Liver (tissue), 9 donors: ENCODE results near the gene ATP11C. TPM values are rescaled to one million over a fixed set of nuclear protein-coding genes. Genes with fewer than 3 reads are reported as not detected.

Experiments
- DNase-seq: peaks from one replicate; pipeline ENCODE4 v3.0.0-alpha.2; 2017; ENCODE audit warnings: low spot score
- H3K27ac ChIP-seq, 2 donors: one replicate each; pipeline ENCODE4 v1.7.0; 2013; ENCODE audit warnings: inconsistent platforms in 2 of 2, low read length in 2 of 2, control low read depth in 1 of 2, low read depth in 1 of 2, mild to moderate bottlenecking in 1 of 2
- H3K27me3 ChIP-seq, 4 donors: one replicate each; pipeline versions ENCODE4 v1.6.1 to v1.7.0; 2013; ENCODE audit warnings: low read length in 3 of 4, inconsistent platforms in 1 of 4, mild to moderate bottlenecking in 1 of 4, moderate library complexity in 1 of 4; ENCODE audit not compliant: control insufficient read depth in 4 of 4, insufficient read depth in 4 of 4
- H3K36me3 ChIP-seq, 4 donors: one replicate each; pipeline versions ENCODE4 v1.6.1 to v1.7.0; 2013; ENCODE audit warnings: low read length in 3 of 4, mild to moderate bottlenecking in 3 of 4, low read depth in 1 of 4, moderate library complexity in 1 of 4; ENCODE audit not compliant: control insufficient read depth in 4 of 4, insufficient read depth in 3 of 4
- H3K4me1 ChIP-seq, 4 donors: one replicate each; pipeline versions ENCODE4 v1.6.1 to v1.7.0; 2013; ENCODE audit warnings: low read length in 3 of 4, mild to moderate bottlenecking in 3 of 4, moderate library complexity in 1 of 4; ENCODE audit not compliant: control insufficient read depth in 4 of 4, insufficient read depth in 4 of 4
- H3K4me3 ChIP-seq, 3 donors: one replicate each; pipeline versions ENCODE4 v1.6.1 to v1.7.0; 2013; ENCODE audit warnings: low read length in 3 of 3, control low read depth in 1 of 3, low read depth in 1 of 3, mild to moderate bottlenecking in 1 of 3
- H3K9ac ChIP-seq, 2 donors: one replicate each; pipeline ENCODE4 v1.7.0; 2013; ENCODE audit warnings: low read length in 2 of 2, mild to moderate bottlenecking in 2 of 2, moderate library complexity in 2 of 2, control low read depth in 1 of 2, low read depth in 1 of 2
- H3K9me3 ChIP-seq, 4 donors: one replicate each; pipeline versions ENCODE4 v1.6.1 to v1.7.0; 2013; ENCODE audit warnings: low read length in 3 of 4; ENCODE audit not compliant: control insufficient read depth in 4 of 4
- EGR1 ChIP-seq, 2 donors: IDR thresholded peaks; 2 replicates each; pipeline ENCODE4 v1.6.1; 2016 to 2018; ENCODE audit warnings: antibody characterized with exemption in 2 of 2, low read depth in 2 of 2
- FOXA1 ChIP-seq: IDR thresholded peaks from 2 replicates; pipeline ENCODE4 v1.6.1; 2016; ENCODE audit warnings: antibody characterized with exemption
- HNF4G ChIP-seq: IDR thresholded peaks from 2 replicates; pipeline ENCODE4 v1.6.1; 2016; ENCODE audit warnings: antibody characterized with exemption
- JUND ChIP-seq, 2 donors: IDR thresholded peaks; 2 replicates each; pipeline ENCODE4 v1.6.1; 2016; ENCODE audit warnings: antibody characterized with exemption in 2 of 2
- NR2F2 ChIP-seq: IDR thresholded peaks from 2 replicates; pipeline ENCODE4 v1.6.1; 2016; ENCODE audit warnings: antibody characterized with exemption
- RAD21 ChIP-seq, 2 donors: IDR thresholded peaks; 2 replicates each; pipeline ENCODE4 v1.6.1; 2016; ENCODE audit warnings: antibody characterized with exemption in 2 of 2, mild to moderate bottlenecking in 2 of 2
- SP1 ChIP-seq: IDR thresholded peaks from 2 replicates; pipeline ENCODE4 v1.6.1; 2018; ENCODE audit warnings: antibody characterized with exemption, mild to moderate bottlenecking
- TAF1 ChIP-seq: conservative IDR thresholded peaks from 2 replicates; pipeline ENCODE4 v1.6.1; 2016; ENCODE audit warnings: antibody characterized with exemption, mild to moderate bottlenecking
- YY1 ChIP-seq: IDR thresholded peaks from 2 replicates; pipeline ENCODE4 v1.6.1; 2016; ENCODE audit warnings: antibody characterized with exemption, mild to moderate bottlenecking
- ZBTB33 ChIP-seq: IDR thresholded peaks from 2 replicates; pipeline ENCODE4 v1.6.1; 2016; ENCODE audit warnings: antibody characterized with exemption
- WGBS: extraction: QIAGEN DNeasy Blood & Tissue Kit; methylation state at CpG from one replicate; pipeline ENCODE4 v1.1.7; 2013; 5-methylcytosine and 5-hydroxymethylcytosine counted together
- polyA plus RNA-seq, 2 donors: library from polyadenylated mRNA; stranded (reverse) in 1 of 2; unstranded in 1 of 2; fragments of 200-250 nt in 1 of 2; fragments of >200 nt in 1 of 2; fragmentation: Nextera tagmentation in 1 of 2; extraction: Ambion mirVana in 1 of 2; gene quantifications; one replicate each; pipeline versions ENCODE4 v1.2.1 to v1.2.3, GENCODE V29; 2013 to 2015
- total RNA-seq, 2 donors: library from RNA; depleted of rRNA; stranded (reverse); fragments of >200 nt; gene quantifications; one replicate each; pipeline ENCODE4 v1.2.3, GENCODE V29; 2014
- TF ChIP-seq, protein P1 (sequence below): fragments of 150-350 bp; IDR thresholded peaks from 2 replicates; pipeline ENCODE4 v1.5.1; 2017; ENCODE audit warnings: improper control_type of control experiment, low read depth, low read length; ENCODE audit not compliant: missing input control
- TF ChIP-seq, protein P2 (sequence below): IDR thresholded peaks from 2 replicates; pipeline ENCODE4 v1.6.1; 2016; ENCODE audit warnings: antibody characterized with exemption
- donor health status: healthy.
- donor health status: healthy.
- donor health status: healthy.
- donor health status: healthy.
- donor health status: healthy.

The ATP11C gene
- total and polyA plus RNA-seq, 4 donors: 11.8 to 52.1 (median 18.9) TPM

GRCh38 chrX:139734996-139735395 is 197.9 kb downstream of the ATP11C start:
- no peak overlapping the region for H3K9ac ChIP-seq
- DNase-seq: no peak
- no peak overlapping the region for H3K4me3 ChIP-seq
- H3K36me3 ChIP-seq: peaks cover 0 to 19% (median 14%) of the 10 kb centered on the region in 4 donors
- TF ChIP-seq JUND (IDR thresholded peaks at IDR 0.05) (no peak), HNF4G (no peak), NR2F2 (no peak), RAD21 (IDR thresholded peaks at IDR 0.05) (no peak), FOXA1 (no peak), TAF1 (no peak)
- TF ChIP-seq, protein P1, sequence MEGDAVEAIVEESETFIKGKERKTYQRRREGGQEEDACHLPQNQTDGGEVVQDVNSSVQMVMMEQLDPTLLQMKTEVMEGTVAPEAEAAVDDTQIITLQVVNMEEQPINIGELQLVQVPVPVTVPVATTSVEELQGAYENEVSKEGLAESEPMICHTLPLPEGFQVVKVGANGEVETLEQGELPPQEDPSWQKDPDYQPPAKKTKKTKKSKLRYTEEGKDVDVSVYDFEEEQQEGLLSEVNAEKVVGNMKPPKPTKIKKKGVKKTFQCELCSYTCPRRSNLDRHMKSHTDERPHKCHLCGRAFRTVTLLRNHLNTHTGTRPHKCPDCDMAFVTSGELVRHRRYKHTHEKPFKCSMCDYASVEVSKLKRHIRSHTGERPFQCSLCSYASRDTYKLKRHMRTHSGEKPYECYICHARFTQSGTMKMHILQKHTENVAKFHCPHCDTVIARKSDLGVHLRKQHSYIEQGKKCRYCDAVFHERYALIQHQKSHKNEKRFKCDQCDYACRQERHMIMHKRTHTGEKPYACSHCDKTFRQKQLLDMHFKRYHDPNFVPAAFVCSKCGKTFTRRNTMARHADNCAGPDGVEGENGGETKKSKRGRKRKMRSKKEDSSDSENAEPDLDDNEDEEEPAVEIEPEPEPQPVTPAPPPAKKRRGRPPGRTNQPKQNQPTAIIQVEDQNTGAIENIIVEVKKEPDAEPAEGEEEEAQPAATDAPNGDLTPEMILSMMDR: no peak
- TF ChIP-seq, protein P2, sequence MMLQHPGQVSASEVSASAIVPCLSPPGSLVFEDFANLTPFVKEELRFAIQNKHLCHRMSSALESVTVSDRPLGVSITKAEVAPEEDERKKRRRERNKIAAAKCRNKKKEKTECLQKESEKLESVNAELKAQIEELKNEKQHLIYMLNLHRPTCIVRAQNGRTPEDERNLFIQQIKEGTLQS: no peak
- 100% methylated on average over 1 of the region's 1 CpG for WGBS
- H3K27me3 ChIP-seq: no peaks in the 10 kb centered on the region
- H3K9me3 ChIP-seq: no peaks in the 10 kb centered on the region
- no peaks in the 10 kb centered on the region for H3K4me1 ChIP-seq
- H3K27ac ChIP-seq: no peak overlapping the region

GRCh38 chrX:139725720-139726119 is 207.1 kb downstream of the ATP11C start:
- Histone ChIP-seq H3K4me1 (no peaks in the 10 kb centered on the region), H3K9ac (no peak overlapping the region), H3K27ac (no peak overlapping the region), H3K27me3 (no peaks in the 10 kb centered on the region), H3K9me3 (no peaks in the 10 kb centered on the region), H3K36me3 (peaks cover 0 to 5% (median 2%) of the 10 kb centered on the region in 4 donors), H3K4me3 (no peak overlapping the region)
- 95% methylated on average over 1 of the region's 1 CpG for WGBS
- DNase-seq: no peak
- TF ChIP-seq SP1 (no peak), ZBTB33 (no peak), JUND (IDR thresholded peaks at IDR 0.05) (no peak)

- WGBS: 92% methylated on average over 2 of the region's 2 CpGs
- peaks cover 0 to 5% (median under 1%) of the 10 kb centered on the region in 4 donors for H3K36me3 ChIP-seq
- DNase-seq: no peak
- H3K4me1 ChIP-seq: no peaks in the 10 kb centered on the region
- no peak overlapping the region for H3K4me3 ChIP-seq
- no peak overlapping the region for H3K27ac ChIP-seq
- no peak for TF ChIP-seq YY1
- TF ChIP-seq, protein P2: no peak
- TF ChIP-seq EGR1 (IDR thresholded peaks at IDR 0.05; ENCODE audit: low read depth in 2 of 2): no peak
- TF ChIP-seq NR2F2: no peak
- H3K27me3 ChIP-seq: no peaks in the 10 kb centered on the region
- no peaks in the 10 kb centered on the region for H3K9me3 ChIP-seq
- H3K9ac ChIP-seq: no peak overlapping the region
Measured at GRCh38 chrX:139724626-139725025, 208.2 kb downstream of the ATP11C start.
